SH-SY5Y (cell line): Measurements from ENCODE around the gene TEX14.

Source experiments
- GATA2 ChIP-seq: IDR thresholded peaks from 2 replicates; pipeline ENCODE4 v1.6.1; 2011; ENCODE audit warnings: mild to moderate bottlenecking, low read depth, low read length
- GATA3 ChIP-seq: IDR thresholded peaks from 2 replicates; pipeline ENCODE4 v1.6.1; 2011; ENCODE audit warnings: low read depth, mild to moderate bottlenecking, low read length, moderate library complexity

GRCh38 chr17:58734040-58734439, 42.2 kb upstream of the TEX14 start:
- TF ChIP-seq GATA2 (no peak), GATA3 (no peak)
